K562 treated with DMSO at 1 percent for 24 hours (cell line): Measurements from ENCODE around the gene COL24A1. TPM values are rescaled to one million over a fixed set of nuclear protein-coding genes. Genes with fewer than 3 reads are reported as not detected.

Experiments used
- total RNA-seq: library from RNA; unstranded; fragments of 300-600 nt; gene quantifications from 2 replicates; pipeline ENCODE4 v1.2.3, GENCODE V29; 2022; ENCODE audit warnings: low read depth; ENCODE audit not compliant: insufficient read depth

Gene COL24A1
- total RNA-seq = 0.10 TPM in 1 of 2 replicates, not detected in the other

DNA sequence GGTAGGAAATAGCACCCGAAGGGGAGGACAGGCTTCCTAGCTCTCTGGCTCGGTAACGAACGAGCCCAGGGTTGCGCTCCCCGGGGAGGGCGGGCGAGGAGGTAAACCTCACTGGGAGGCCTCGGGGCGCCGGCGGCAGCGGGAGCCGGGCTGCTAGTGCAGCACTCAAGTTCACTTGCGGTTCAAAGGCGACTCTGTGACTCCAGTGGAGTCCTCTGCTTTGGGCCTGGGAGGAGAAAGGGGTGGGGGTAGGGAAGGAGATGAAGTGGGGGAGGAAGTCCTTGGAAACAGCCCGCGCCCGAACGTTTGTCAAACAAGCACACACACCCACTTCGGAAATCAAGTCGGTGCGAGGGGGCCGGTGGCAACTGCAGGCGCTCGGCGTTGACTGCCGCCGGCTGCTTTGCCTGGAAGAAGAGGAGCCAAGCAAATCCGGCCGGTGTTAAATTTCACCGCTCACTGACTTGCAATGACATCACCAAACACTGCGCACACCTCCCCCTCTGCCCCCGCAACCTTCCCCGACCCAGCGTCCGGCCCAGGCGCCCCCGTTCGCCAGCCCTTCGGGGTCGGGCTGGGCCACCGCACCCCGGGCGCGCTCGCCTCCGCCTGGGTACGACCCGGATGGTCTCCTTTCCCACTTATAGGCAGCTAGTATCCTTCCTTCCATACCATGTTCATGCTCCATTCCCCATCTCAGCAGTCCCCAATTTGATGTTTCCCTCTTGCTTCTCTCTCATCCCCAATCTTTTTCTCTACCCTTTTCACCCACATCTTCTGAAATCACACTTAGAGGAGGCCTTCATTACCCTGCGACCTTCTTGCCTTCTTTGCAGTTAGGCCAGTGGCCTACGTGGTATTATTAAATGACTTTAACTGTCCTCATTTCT, at the start of gene COL24A1:
Gene COL24A1 (minus strand): TSS at position 207 of the 890 bp plus-strand sequence. CDS start 376 bp downstream, outside the sequence.

DNA sequence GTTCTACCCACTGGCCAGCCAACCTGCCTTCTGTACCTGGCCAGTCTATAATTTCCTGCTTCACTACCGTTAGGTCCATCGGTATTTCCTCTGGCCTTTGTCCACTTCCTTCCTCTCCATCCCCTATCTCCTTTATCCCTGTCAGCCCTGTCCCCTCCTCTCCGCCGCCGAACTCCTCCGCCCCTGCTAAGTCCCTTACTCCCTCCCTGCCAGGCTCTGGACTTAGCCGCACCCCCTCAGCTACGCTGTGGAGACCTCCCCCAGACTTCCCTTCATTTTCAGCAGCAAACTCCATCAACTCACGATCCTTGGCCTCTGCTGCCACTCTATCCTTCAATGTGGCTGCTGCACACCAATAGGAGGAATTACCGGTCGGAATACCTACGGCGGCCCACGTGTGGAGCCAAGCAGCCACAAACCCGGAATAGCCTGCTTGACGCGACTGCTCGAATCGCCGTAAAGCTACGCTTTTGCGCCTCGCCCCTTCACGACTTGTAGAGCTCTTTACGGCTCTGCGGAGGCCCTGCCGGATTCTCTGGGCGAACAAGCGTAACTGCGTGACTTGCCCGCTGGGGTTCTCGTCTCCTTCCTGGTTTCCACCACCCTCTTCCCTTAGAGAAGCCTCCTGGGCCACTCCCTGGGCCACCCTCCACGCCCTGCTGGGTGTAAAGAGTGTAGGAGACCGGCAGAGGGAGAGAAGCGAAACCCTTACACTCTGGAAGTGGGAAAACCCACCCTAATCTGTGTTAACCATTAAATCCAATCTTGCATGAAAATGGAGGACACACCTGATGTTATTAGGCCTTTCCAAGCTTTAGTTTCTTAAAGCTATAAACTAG, 448.4 kb downstream of the COL24A1 start, which contains the start of gene ZNHIT6:
Gene ZNHIT6 (minus strand): TSS at position 444 of the 839 bp plus-strand sequence. CDS start 149 bp downstream, at position 295.

Other genes with a start within 250 kb of the COL24A1 start
- 1.7 and 5.5 TPM in 2 replicates for gene ODF2L, start 239.6 kb upstream of the COL24A1 start, total RNA-seq